Measurements from ENCODE around the gene CCR7. TPM values are rescaled to one million over a fixed set of nuclear protein-coding genes. Genes with fewer than 3 reads are reported as not detected.

The CCR7 gene
- total and polyA plus RNA-seq, 2 of the 13 experiments (the other 11 are each of a cell fraction or from before 2014, with no cell fraction given), result 0.04 to 0.53 TPM

- no peak for TF ChIP-seq ZNF724P (CRISPR knock-in tag; IDR thresholded peaks at IDR 0.05; ENCODE audit: borderline replicate concordance)
- no peak for TF ChIP-seq LRRFIP1 (CRISPR knock-in tag; conservative IDR thresholded peaks at IDR 0.05)
- no peak for TF ChIP-seq BRF2 (CRISPR knock-in tag; IDR thresholded peaks at IDR 0.05)
- TF ChIP-seq ZNF816 (CRISPR knock-in tag; IDR thresholded peaks at IDR 0.05; ENCODE audit: borderline replicate concordance), result no peak
- no peak for TF ChIP-seq DNMT3B (CRISPR knock-in tag; conservative IDR thresholded peaks at IDR 0.05)
- no peak for TF ChIP-seq ZBED4 (CRISPR knock-in tag; IDR thresholded peaks at IDR 0.05; ENCODE audit: borderline replicate concordance)
- no peak for TF ChIP-seq ZNF691 (CRISPR knock-in tag; IDR thresholded peaks at IDR 0.05; ENCODE audit: borderline replicate concordance, low read depth)
- no peak for TF ChIP-seq DNMT1 (CRISPR knock-in tag; IDR thresholded peaks at IDR 0.05)
- 0 out of 2 replicates have a peak, but pooled peaks have one; percentile 26 for TF ChIP-seq ZMYM2 (CRISPR knock-in tag; IDR thresholded peaks at IDR 0.05)
- TF ChIP-seq NFE2L2 (IDR thresholded peaks at IDR 0.05; ENCODE audit: low read length), result no peak
- no peak for TF ChIP-seq HNRNPL (IDR thresholded peaks at IDR 0.05; ENCODE audit: low read depth, low read length)
- TF ChIP-seq ZFP91 (CRISPR knock-in tag; IDR thresholded peaks at IDR 0.05; ENCODE audit: borderline replicate concordance), result 0 out of 2 replicates have a peak, but pooled peaks have one; percentile 60
- no peak; the same call in 1 of the 2 replicates for TF ChIP-seq ZNF710 (CRISPR knock-in tag; IDR thresholded peaks at IDR 0.05; ENCODE audit: borderline replicate concordance)
- peak; percentile 60; the same call in 1 of the 2 replicates for TF ChIP-seq ZSCAN25 (CRISPR knock-in tag; IDR thresholded peaks at IDR 0.05)
- TF ChIP-seq KDM4B (CRISPR knock-in tag; IDR thresholded peaks at IDR 0.05), result no peak
- no peak for TF ChIP-seq ATAD3A (CRISPR knock-in tag; IDR thresholded peaks at IDR 0.05)
These were observed 11.4 kb downstream of the CCR7 start (continued) for GRCh38 chr17:40553694-40554534.
